ENCODE measurements around the gene HDLBP. TPM values are rescaled to one million over a fixed set of nuclear protein-coding genes. Genes with fewer than 3 reads are reported as not detected.

HDLBP gene
- polyA plus RNA-seq, 3 donors: 50.4 to 73.1 (median 69.9) TPM

DNA sequence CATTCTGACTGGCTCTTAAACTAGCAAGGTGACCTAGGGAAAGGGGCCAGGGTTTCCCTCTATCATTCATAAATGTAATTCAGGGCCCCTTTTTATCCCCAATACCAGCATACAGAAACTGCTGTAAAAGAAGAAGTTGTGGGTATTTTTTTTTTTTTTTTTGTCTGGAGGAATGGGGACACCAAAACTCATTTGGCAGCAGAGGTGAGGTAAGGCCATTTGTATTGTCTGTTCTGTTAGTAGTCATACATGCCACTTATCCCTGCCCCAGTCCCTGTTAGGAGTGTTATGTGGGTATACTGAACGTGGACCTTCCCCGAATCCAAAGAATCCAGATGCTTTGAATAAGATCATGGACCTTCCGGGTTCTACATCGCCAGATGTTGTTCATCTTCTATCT lies 1.9 kb upstream of the HDLBP start:
- Histone ChIP-seq H3K4me1 (ENCODE audit: control insufficient read depth in 1 of 2, insufficient read depth in 2 of 2, low read length in 2 of 2) (peaks cover 44 to 70% of the 10 kb centered on the region in 2 donors), H3K9ac (ENCODE audit: insufficient read depth, low read length, poor library complexity, severe bottlenecking) (no peak overlapping the region), H3K36me3 (replicated peaks in 1 of 2; ENCODE audit: control insufficient read depth in 1 of 2, insufficient read depth in 2 of 2, low read length in 2 of 2) (no peaks in the 10 kb centered on the region), H3K4me3 (replicated peaks in 1 of 3; ENCODE audit: low read depth in 2 of 3, low read length in 3 of 3) (peak overlapping the region; percentile 82 to 96 (median 88)), H3K79me2 (ENCODE audit: insufficient read depth, low read length) (peaks cover 83% of the 10 kb centered on the region), H4K20me1 (ENCODE audit: insufficient read depth, low read length) (peaks cover 67% of the 10 kb centered on the region), H3K27ac (ENCODE audit: low read depth in 1 of 2, low read length in 2 of 2) (peak overlapping the region in 1 of 2 donors; percentile 98), H2AFZ (ENCODE audit: insufficient read depth, low read depth, low read length, poor library complexity, severe bottlenecking) (no peak overlapping the region), H3K27me3 (ENCODE audit: control insufficient read depth in 2 of 2, insufficient read depth in 2 of 2, low read length in 2 of 2) (no peaks in the 10 kb centered on the region), H3K4me2 (replicated peaks; ENCODE audit: extremely low read depth, low read length, poor library complexity, severe bottlenecking) (peak overlapping the region; percentile 89), H3K9me3 (replicated peaks in 1 of 2; ENCODE audit: control insufficient read depth in 1 of 2, insufficient read depth in 1 of 2, low read length in 2 of 2) (no peaks in the 10 kb centered on the region)
- Mint-ChIP-seq H3K4me3 (peak overlapping the region; percentile 96 to 97), H3K27me3 (ENCODE audit: low read depth in 3 of 3) (peaks cover 0 to 5% (median 2%) of the 10 kb centered on the region in 3 donors), H3K36me3 (peaks cover 13% of the 10 kb centered on the region in 2 donors), H3K4me1 (peaks cover 73% of the 10 kb centered on the region), H3K9me3 (no peaks in the 10 kb centered on the region), H3K27ac (peak overlapping the region; percentile 3 to 100 (median 98))
- intact Hi-C loops (cut with micrococcal nuclease): loop anchor here in 1 of 2 donors (5.0 kb wide), 1 partner anchor 165 kb away; the partner anchor contains the start of gene PPP1R7
- peak; percentile 37 to 52 (median 51) for DNase-seq
- TF ChIP-seq, protein P1, sequence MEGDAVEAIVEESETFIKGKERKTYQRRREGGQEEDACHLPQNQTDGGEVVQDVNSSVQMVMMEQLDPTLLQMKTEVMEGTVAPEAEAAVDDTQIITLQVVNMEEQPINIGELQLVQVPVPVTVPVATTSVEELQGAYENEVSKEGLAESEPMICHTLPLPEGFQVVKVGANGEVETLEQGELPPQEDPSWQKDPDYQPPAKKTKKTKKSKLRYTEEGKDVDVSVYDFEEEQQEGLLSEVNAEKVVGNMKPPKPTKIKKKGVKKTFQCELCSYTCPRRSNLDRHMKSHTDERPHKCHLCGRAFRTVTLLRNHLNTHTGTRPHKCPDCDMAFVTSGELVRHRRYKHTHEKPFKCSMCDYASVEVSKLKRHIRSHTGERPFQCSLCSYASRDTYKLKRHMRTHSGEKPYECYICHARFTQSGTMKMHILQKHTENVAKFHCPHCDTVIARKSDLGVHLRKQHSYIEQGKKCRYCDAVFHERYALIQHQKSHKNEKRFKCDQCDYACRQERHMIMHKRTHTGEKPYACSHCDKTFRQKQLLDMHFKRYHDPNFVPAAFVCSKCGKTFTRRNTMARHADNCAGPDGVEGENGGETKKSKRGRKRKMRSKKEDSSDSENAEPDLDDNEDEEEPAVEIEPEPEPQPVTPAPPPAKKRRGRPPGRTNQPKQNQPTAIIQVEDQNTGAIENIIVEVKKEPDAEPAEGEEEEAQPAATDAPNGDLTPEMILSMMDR (IDR thresholded peaks at IDR 0.05): no peak
- 100% methylated on average over 1 of the region's 4 CpGs for WGBS (ENCODE audit: insufficient coverage)

DNA sequence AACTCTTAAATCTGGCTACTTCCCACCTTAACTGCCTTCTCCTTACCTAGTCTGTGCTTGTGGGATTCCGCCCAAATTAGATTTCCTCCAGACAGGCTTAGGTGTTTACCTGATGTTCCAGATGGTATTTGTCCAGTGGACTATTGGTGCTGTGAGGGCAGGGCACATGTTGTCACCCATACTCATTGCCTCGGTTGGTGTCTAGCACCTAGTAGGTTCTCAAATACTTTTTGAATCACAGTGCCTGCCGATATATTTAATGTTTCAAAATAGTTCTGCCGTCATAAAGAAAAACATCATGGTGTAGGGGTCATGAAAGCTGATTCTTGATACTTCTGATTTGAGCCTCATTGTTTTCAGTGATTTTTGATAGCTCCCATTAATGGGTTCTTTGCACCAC lies 1.4 kb upstream of the HDLBP start:
- TF ChIP-seq, protein P1 (IDR thresholded peaks at IDR 0.05): no peak
- Histone ChIP-seq H3K4me1 (ENCODE audit: control insufficient read depth in 1 of 2, insufficient read depth in 2 of 2, low read length in 2 of 2) (peaks cover 39 to 64% of the 10 kb centered on the region in 2 donors), H3K9ac (ENCODE audit: insufficient read depth, low read length, poor library complexity, severe bottlenecking) (peak overlapping the region; percentile 89), H4K20me1 (ENCODE audit: insufficient read depth, low read length) (peaks cover 67% of the 10 kb centered on the region), H3K9me3 (replicated peaks in 1 of 2; ENCODE audit: control insufficient read depth in 1 of 2, insufficient read depth in 1 of 2, low read length in 2 of 2) (no peaks in the 10 kb centered on the region), H3K36me3 (replicated peaks in 1 of 2; ENCODE audit: control insufficient read depth in 1 of 2, insufficient read depth in 2 of 2, low read length in 2 of 2) (no peaks in the 10 kb centered on the region), H3K27ac (ENCODE audit: low read depth in 1 of 2, low read length in 2 of 2) (peak overlapping the region; percentile 98 to 99), H3K79me2 (ENCODE audit: insufficient read depth, low read length) (peaks cover 83% of the 10 kb centered on the region), H2AFZ (ENCODE audit: insufficient read depth, low read depth, low read length, poor library complexity, severe bottlenecking) (peak overlapping the region; percentile 66), H3K4me2 (replicated peaks; ENCODE audit: extremely low read depth, low read length, poor library complexity, severe bottlenecking) (peak overlapping the region; percentile 89), H3K27me3 (ENCODE audit: control insufficient read depth in 2 of 2, insufficient read depth in 2 of 2, low read length in 2 of 2) (no peaks in the 10 kb centered on the region), H3K4me3 (replicated peaks in 1 of 3; ENCODE audit: low read depth in 2 of 3, low read length in 3 of 3) (peak overlapping the region; percentile 82 to 96 (median 88))
- DNase-seq: no peak
- Mint-ChIP-seq H3K36me3 (peaks cover 13% of the 10 kb centered on the region in 2 donors), H3K27me3 (ENCODE audit: low read depth in 3 of 3) (peaks cover 0 to 5% (median 2%) of the 10 kb centered on the region in 3 donors), H3K4me3 (peak overlapping the region; percentile 96 to 97), H3K27ac (peak overlapping the region; percentile 96 to 100 (median 99)), H3K4me1 (peaks cover 73% of the 10 kb centered on the region), H3K9me3 (no peaks in the 10 kb centered on the region)
- no CpG with 5 or more reads among the region's 4 CpGs for WGBS (ENCODE audit: insufficient coverage)
- intact Hi-C loops (cut with micrococcal nuclease): loop anchor here in 1 of 2 donors (5.0 kb wide), 1 partner anchor 165 kb away; the partner anchor contains the start of gene PPP1R7
